IMR-90 (cell line): ENCODE measurements around the gene PLA2G2F. TPM values are rescaled to one million over a fixed set of nuclear protein-coding genes. Genes with fewer than 3 reads are reported as not detected.

ENCODE experiments used
- ATAC-seq: fragments of 200-7000 bp; cut with Tn5 transposase; 2 replicates; pipeline ENCODE4 v1.9.1; 2020; ENCODE audit warnings: low read depth, mild to moderate bottlenecking, moderate library complexity
- BruUV-seq: library from RNA; stranded (reverse); fragments of 400-500 nt; replicated peaks from 2 replicates; lab custom pipeline; 2021; lab: Mats Ljungman, UMichigan
- CTCF ChIA-PET: fragments of 300-600 bp; formaldehyde crosslinking; extraction: SDS; loops from one replicate; lab custom pipeline; 2021; ENCODE audit warnings: antibody characterized with exemption; lab: Yijun Ruan, JAX
- POLR2A ChIA-PET: fragments of 300-600 bp; sonication (Branson Sonifier 250); formaldehyde crosslinking; loops from one replicate; lab custom pipeline; 2022; ENCODE audit warnings: antibody characterized with exemption; ENCODE audit not compliant: unreplicated experiment; lab: Charles Lee
- DNase-seq: peaks from one replicate; pipeline ENCODE4 v3.0.0; 2013
- H2AFZ ChIP-seq: replicated peaks from 2 replicates; pipeline ENCODE3; 2013; ENCODE audit warnings: low read length, mild to moderate bottlenecking; ENCODE audit not compliant: poor library complexity
- H2AK5ac ChIP-seq: 2 replicates; pipeline ENCODE4 v1.6.1; 2013; ENCODE audit warnings: low read depth, low read length, inconsistent platforms
- H2AK9ac ChIP-seq: replicated peaks from 2 replicates; pipeline ENCODE3; 2013; ENCODE audit warnings: mild to moderate bottlenecking, low read depth, low read length, moderate library complexity; ENCODE audit not compliant: poor library complexity
- H2BK120ac ChIP-seq: 2 replicates; pipeline ENCODE4 v1.6.1; 2013; ENCODE audit warnings: low read depth, low read length, inconsistent platforms
- H2BK15ac ChIP-seq: 3 replicates; pipeline ENCODE4 v1.6.1; 2013; ENCODE audit warnings: low read depth, low read length, inconsistent platforms
- H2BK20ac ChIP-seq: 2 replicates; pipeline ENCODE4 v1.6.1; 2013; ENCODE audit warnings: low read depth, mild to moderate bottlenecking, inconsistent platforms, low read length, moderate library complexity
- H2BK5ac ChIP-seq: 2 replicates; pipeline ENCODE4 v1.6.1; 2013; ENCODE audit warnings: mild to moderate bottlenecking, low read depth, low read length, inconsistent platforms; ENCODE audit not compliant: poor library complexity, severe bottlenecking
- H3K14ac ChIP-seq: replicated peaks from 2 replicates; pipeline ENCODE4 v1.6.1; 2013; ENCODE audit warnings: low read depth, low read length, inconsistent platforms
- H3K18ac ChIP-seq: 2 replicates; pipeline ENCODE4 v1.6.1; 2013; ENCODE audit warnings: low read depth, low read length, control low read depth
- H3K23ac ChIP-seq: 2 replicates; pipeline ENCODE4 v1.6.1; 2013; ENCODE audit warnings: low read depth, low read length, inconsistent platforms
- H3K27ac ChIP-seq: 2 replicates; pipeline ENCODE4 v1.5.1; 2013; ENCODE audit warnings: mild to moderate bottlenecking, control low read depth, low read length; ENCODE audit not compliant: insufficient read depth
- H3K27me3 ChIP-seq: 2 replicates; pipeline ENCODE4 v1.6.1; 2013; ENCODE audit warnings: low read length; ENCODE audit not compliant: control insufficient read depth, insufficient read depth
- H3K36me3 ChIP-seq: 2 replicates; pipeline ENCODE4 v1.6.1; 2013; ENCODE audit warnings: low read length, mixed read lengths; ENCODE audit not compliant: control insufficient read depth, insufficient read depth
- H3K4ac ChIP-seq: 2 replicates; pipeline ENCODE4 v1.6.1; 2013; ENCODE audit warnings: low read depth, low read length, inconsistent platforms
- H3K4me1 ChIP-seq: 2 replicates; pipeline ENCODE4 v1.6.1; 2013; ENCODE audit warnings: low read length, mixed read lengths; ENCODE audit not compliant: control insufficient read depth, insufficient read depth
- H3K4me2 ChIP-seq: 2 replicates; pipeline ENCODE4 v1.6.1; 2013; ENCODE audit warnings: low read depth, mild to moderate bottlenecking, control low read depth, low read length, moderate library complexity
- H3K4me3 ChIP-seq: 2 replicates; pipeline ENCODE4 v1.5.1; 2013; ENCODE audit warnings: low read depth, mild to moderate bottlenecking, control low read depth, low read length, moderate library complexity; ENCODE audit not compliant: insufficient read depth
- H3K56ac ChIP-seq: 2 replicates; pipeline ENCODE4 v1.6.1; 2013; ENCODE audit warnings: low read length, inconsistent platforms; ENCODE audit not compliant: insufficient read depth; ENCODE audit errors: extremely low read depth
- H3K79me1 ChIP-seq, 2 experiments: 2 replicates each; pipeline ENCODE4 v1.6.1; 2013; ENCODE audit warnings: low read length in 2 of 2, inconsistent platforms in 1 of 2, low read depth in 1 of 2
- H3K9ac ChIP-seq: 2 replicates; pipeline ENCODE4 v1.6.1; 2013; ENCODE audit warnings: low read depth, low read length, control low read depth
- H3K9me1 ChIP-seq: 2 replicates; pipeline ENCODE4 v1.6.1; 2013; ENCODE audit warnings: low read length, inconsistent platforms; ENCODE audit not compliant: insufficient read depth
- H3K9me3 ChIP-seq: 2 replicates; pipeline ENCODE4 v1.6.1; 2013; ENCODE audit warnings: low read length; ENCODE audit not compliant: control insufficient read depth, insufficient read depth
- H4K20me1 ChIP-seq: 2 replicates; pipeline ENCODE4 v1.6.1; 2013; ENCODE audit warnings: low read length, inconsistent platforms; ENCODE audit not compliant: insufficient read depth
- H4K5ac ChIP-seq: 2 replicates; pipeline ENCODE4 v1.6.1; 2013; ENCODE audit warnings: mild to moderate bottlenecking, low read depth, low read length, control low read depth
- H4K8ac ChIP-seq, 2 experiments: 2 replicates each; pipeline ENCODE4 v1.6.1; 2013; ENCODE audit warnings: low read depth in 2 of 2, low read length in 2 of 2, control low read depth in 1 of 2, inconsistent platforms in 1 of 2
- H4K91ac ChIP-seq: 2 replicates; pipeline ENCODE4 v1.6.1; 2013; ENCODE audit warnings: low read depth, low read length, inconsistent platforms; ENCODE audit not compliant: insufficient read depth
- BHLHE40 ChIP-seq: fragments of 150-350 bp; IDR thresholded peaks from 2 replicates; pipeline ENCODE4 v1.6.1; 2016; ENCODE audit warnings: mild to moderate bottlenecking, low read depth, low read length
- CEBPB ChIP-seq: IDR thresholded peaks from 2 replicates; pipeline ENCODE4 v1.6.1; 2012; ENCODE audit warnings: low read depth, low read length, improper control_type of control experiment
- CHD1 ChIP-seq: IDR thresholded peaks from 2 replicates; pipeline ENCODE4 v1.6.1; 2012; ENCODE audit warnings: low read depth, low read length, improper control_type of control experiment
- ELK1 ChIP-seq: fragments of 150-350 bp; IDR thresholded peaks from 2 replicates; pipeline ENCODE4 v1.6.1; 2016; ENCODE audit warnings: low read depth, mild to moderate bottlenecking, low read length, moderate library complexity, borderline replicate concordance
- FOS ChIP-seq: fragments of 150-350 bp; IDR thresholded peaks from 2 replicates; pipeline ENCODE4 v1.6.1; 2016; ENCODE audit warnings: low read depth, low read length
- MAZ ChIP-seq: IDR thresholded peaks from 2 replicates; pipeline ENCODE4 v1.6.1; 2012; ENCODE audit warnings: low read depth, mild to moderate bottlenecking, low read length, improper control_type of control experiment, moderate library complexity, borderline replicate concordance
- MXI1 ChIP-seq: IDR thresholded peaks from 2 replicates; pipeline ENCODE4 v1.6.1; 2012; ENCODE audit warnings: low read depth, mild to moderate bottlenecking, low read length, moderate library complexity, borderline replicate concordance
- NFE2L2 ChIP-seq: fragments of 150-350 bp; IDR thresholded peaks from 2 replicates; pipeline ENCODE4 v1.6.1; 2016; ENCODE audit warnings: low read depth, mild to moderate bottlenecking, low read length
- RAD21 ChIP-seq: IDR thresholded peaks from 2 replicates; pipeline ENCODE4 v1.6.1; 2012; ENCODE audit warnings: low read length, improper control_type of control experiment
- RCOR1 ChIP-seq: IDR thresholded peaks from 2 replicates; pipeline ENCODE4 v1.6.1; 2012; ENCODE audit warnings: mild to moderate bottlenecking, low read length, improper control_type of control experiment; ENCODE audit not compliant: insufficient replicate concordance
- RFX5 ChIP-seq: IDR thresholded peaks from 2 replicates; pipeline ENCODE4 v1.8.0; 2012; ENCODE audit warnings: low read depth, mild to moderate bottlenecking, low read length, moderate library complexity
- SMC3 ChIP-seq: fragments of 150-350 bp; IDR thresholded peaks from 2 replicates; pipeline ENCODE4 v1.6.1; 2016; ENCODE audit warnings: low read depth, mild to moderate bottlenecking, antibody characterized with exemption, low read length, moderate library complexity
- USF2 ChIP-seq: fragments of 150-350 bp; IDR thresholded peaks from 2 replicates; pipeline ENCODE4 v1.6.1; 2017; ENCODE audit warnings: mild to moderate bottlenecking, antibody characterized with exemption, low read length, low read depth
- WGBS, 2 experiments: methylation state at CpG; one replicate each; pipeline versions ENCODE4 v1.1.5 to v1.1.7; 2013; ENCODE audit warnings: missing lambda C conversion rate in 2 of 2; ENCODE audit not compliant: insufficient read length in 1 of 2; ENCODE audit errors: extremely low coverage in 2 of 2; 5-methylcytosine and 5-hydroxymethylcytosine counted together
- dilution Hi-C: fragments of 300-500 bp; cut with HindIII; formaldehyde crosslinking; loops from one replicate; pipeline ENCODE4 v1.14.3; 2018; ENCODE audit warnings: low sequenced_read_pairs; ENCODE audit not compliant: unreplicated experiment
- in situ Hi-C: fragments of 300-500 bp; cut with MboI; formaldehyde crosslinking; loops from 3 replicates; pipeline ENCODE4 v1.14.3; 2019; ENCODE audit warnings: low sequenced_read_pairs, inconsistent platforms, mixed read lengths
- intact Hi-C: fragments of 100-400 bp; cut with micrococcal nuclease; formaldehyde crosslinking; loops from 2 replicates; pipeline ENCODE4 v1.10.0; 2022
- polyA plus RNA-seq, 3 experiments: library from polyadenylated mRNA; depleted of rRNA; stranded (reverse); fragments of >200 nt; gene quantifications; 2 replicates each; pipeline ENCODE4 v1.2.3, GENCODE V29; 2012; ENCODE audit warnings: low replicate concordance in 1 of 3
- total RNA-seq: library from RNA; depleted of rRNA; stranded (reverse); fragments of >200 nt; gene quantifications from 2 replicates; pipeline ENCODE4 v1.2.3, GENCODE V29; 2012

PLA2G2F gene
- total and polyA plus RNA-seq, 2 of the 4 experiments (the other 2 are of a cell fraction): not detected

GRCh38 chr1:20126041-20126805 lies 12.9 kb upstream of the PLA2G2F start:
- H3K9me3 ChIP-seq: no peaks in the 10 kb centered on the region
- no peak overlapping the region for H4K91ac ChIP-seq
- no peaks in the 10 kb centered on the region for H3K36me3 ChIP-seq
- dilution Hi-C loops: no loop called here
- H3K27ac ChIP-seq: no peak overlapping the region
- no peak overlapping the region for H3K4me3 ChIP-seq
- no peak overlapping the region for H3K4ac ChIP-seq
- peaks cover 9% of the 10 kb centered on the region for H3K27me3 ChIP-seq
- no peak for TF ChIP-seq RAD21
- no peak for TF ChIP-seq USF2
- no peak for TF ChIP-seq ELK1
- no peak for TF ChIP-seq NFE2L2
- TF ChIP-seq CHD1: no peak
- TF ChIP-seq CEBPB: no peak
- no peak for TF ChIP-seq MXI1
- TF ChIP-seq MAZ: no peak
- TF ChIP-seq FOS: no peak
- no peak for TF ChIP-seq BHLHE40
- TF ChIP-seq SMC3: no peak
- no peak for TF ChIP-seq RFX5
- TF ChIP-seq RCOR1: no peak
- ATAC-seq (no peak), DNase-seq (no peak)
- H4K8ac ChIP-seq: no peak overlapping the region
- H4K5ac ChIP-seq: no peak overlapping the region
- H2BK5ac ChIP-seq: no peak overlapping the region
- no peak overlapping the region for H2AK5ac ChIP-seq
- CTCF ChIA-PET: no interaction called here
- H3K4me2 ChIP-seq: no peak overlapping the region
- no peak overlapping the region for H3K56ac ChIP-seq
- 88% methylated on average over 4 of the region's 9 CpGs; no CpG with 5 or more reads in 1 of the 2 experiments for WGBS, 2 experiments
- H2BK20ac ChIP-seq: no peak overlapping the region
- H3K9ac ChIP-seq: no peak overlapping the region
- H2AFZ ChIP-seq: no peak overlapping the region
- H2BK120ac ChIP-seq: no peak overlapping the region
- no peaks in the 10 kb centered on the region for H3K79me1 ChIP-seq
- in situ Hi-C loops: no loop called here
- H3K18ac ChIP-seq: no peak overlapping the region
- POLR2A ChIA-PET: no interaction called here
- intact Hi-C loops: no loop called here
- no peak overlapping the region for H3K14ac ChIP-seq
- H3K4me1 ChIP-seq: no peaks in the 10 kb centered on the region
- no peaks in the 10 kb centered on the region for H4K20me1 ChIP-seq
- no peaks in the 10 kb centered on the region for H3K9me1 ChIP-seq
- no peak overlapping the region for H2BK15ac ChIP-seq
- H2AK9ac ChIP-seq: no peak overlapping the region
- no TSS peak for BruUV-seq
- no peak overlapping the region for H3K23ac ChIP-seq
